Umbilical cord (tissue), 2 donors: Measurements from ENCODE around the gene GCNT1. TPM values are rescaled to one million over a fixed set of nuclear protein-coding genes. Genes with fewer than 3 reads are reported as not detected.
A peak's percentile ranks its signal among the peaks of the same experiment; 100 is the strongest.

Experiments
- DNase-seq: peaks from one replicate; pipeline ENCODE4 v3.0.0-alpha.2; 2015; ENCODE audit warnings: low spot score
- total RNA-seq: library from RNA; depleted of rRNA; stranded (reverse); fragments of >200 nt; gene quantifications from one replicate; pipeline ENCODE4 v1.2.3, GENCODE V29; 2014; ENCODE audit warnings: low replicate concordance; ENCODE audit not compliant: insufficient read depth

Gene GCNT1
- total RNA-seq, 1 donor from 2014 or later, result 36.4 TPM

DNA sequence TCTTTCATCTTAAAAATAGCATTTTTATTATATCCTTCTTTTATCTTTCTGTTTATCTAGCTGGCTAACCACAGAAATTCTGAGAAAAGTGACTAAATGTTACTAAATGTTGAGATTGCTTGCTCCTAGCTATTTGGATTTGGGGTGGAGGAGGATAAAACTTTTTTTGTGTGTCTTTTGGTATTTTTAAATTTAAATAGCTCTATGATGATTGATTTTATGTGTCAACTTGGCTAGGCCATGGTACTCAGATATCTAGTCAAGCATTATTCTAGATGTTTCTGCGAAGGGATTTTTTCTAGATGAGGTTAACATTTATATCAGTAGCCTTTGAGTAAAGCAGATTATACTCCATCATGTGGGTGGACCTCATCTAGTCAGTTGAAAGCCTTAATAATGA lies 75.0 kb downstream of the GCNT1 start:
- DNase-seq, result peak; percentile 61

DNA sequence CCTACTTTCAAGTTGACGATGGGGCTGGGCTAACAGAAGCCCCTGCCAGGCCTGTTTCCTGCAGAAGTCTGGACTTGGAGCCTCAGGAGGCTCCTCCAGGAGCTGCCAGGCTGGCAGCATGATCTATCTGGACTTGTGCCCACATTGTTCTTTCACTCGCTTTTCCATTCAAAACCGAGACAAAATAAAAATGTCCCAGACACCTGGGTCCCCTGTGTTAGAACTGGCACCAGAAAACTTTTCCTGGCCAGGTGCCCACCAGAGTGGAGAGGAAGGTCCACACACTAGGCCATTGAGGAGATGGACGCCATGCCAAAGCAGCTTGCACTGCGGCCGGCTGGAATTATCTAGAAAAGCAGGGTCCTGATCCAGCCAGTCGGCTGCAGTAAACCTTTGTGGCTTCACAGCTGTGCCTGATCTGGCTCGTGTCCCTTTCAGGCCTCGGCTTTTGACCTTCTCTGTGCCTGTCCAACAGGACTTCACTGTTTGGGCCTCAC lies 78.2 kb downstream of the GCNT1 start:
- DNase-seq, result no peak

DNA sequence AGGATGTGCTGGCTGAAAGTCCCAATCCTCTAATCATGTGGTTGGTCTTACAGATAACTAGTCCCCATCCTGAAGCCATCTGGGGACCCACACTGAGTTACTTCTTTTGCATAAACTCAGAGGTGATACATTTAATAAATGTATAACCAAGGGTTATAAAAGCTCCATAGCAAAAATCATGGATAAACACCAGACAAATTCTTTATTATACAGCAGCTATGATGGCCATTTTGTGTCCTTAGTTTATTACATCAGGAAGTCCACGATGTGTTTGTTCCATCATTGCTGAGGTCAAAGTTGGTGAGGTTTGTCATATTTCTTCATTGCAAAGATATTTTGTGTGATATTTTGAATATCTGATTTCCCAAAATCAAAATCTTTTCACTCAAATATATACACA lies 80.2 kb downstream of the GCNT1 start:
- DNase-seq, result no peak

DNA sequence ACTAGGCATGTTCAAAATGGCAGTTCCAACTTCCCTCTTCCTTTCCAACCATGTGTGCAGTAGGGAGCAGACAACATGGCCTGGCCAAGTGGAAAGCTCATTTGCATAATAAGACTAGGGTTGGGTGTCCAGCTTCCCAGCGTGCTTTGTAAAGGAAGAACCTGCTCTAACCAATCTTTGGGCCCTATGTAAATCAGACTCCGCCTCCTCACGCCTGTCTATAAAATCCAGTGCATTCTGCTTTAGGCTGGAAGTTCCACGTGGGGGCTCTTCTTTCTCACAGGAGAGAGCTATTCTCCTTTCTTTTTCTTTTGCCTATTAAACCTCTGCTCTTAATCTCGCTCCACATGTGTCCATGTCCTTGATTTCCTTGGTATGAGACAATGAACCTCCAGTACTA lies 83.4 kb downstream of the GCNT1 start:
- DNase-seq, result no peak

DNA sequence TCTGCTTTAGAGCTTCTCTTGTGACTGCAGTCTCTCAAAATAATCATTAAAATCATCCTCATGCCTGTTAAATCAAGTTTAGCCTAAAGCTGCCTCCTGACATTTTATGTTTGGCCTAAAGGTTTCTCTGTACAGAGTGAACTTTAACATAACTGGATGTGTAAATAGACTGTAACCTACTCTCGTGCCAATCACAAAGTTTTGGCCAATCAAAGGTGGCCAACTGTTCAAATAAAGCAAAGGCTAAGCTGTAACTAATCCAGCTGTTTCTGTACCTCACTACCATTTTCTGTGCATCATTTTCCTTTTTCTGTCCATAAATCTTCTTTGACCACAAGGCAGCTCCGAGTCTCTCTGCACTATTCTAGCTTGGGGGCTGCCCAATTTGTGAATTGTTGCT lies 86.2 kb downstream of the GCNT1 start:
- DNase-seq, result no peak

DNA sequence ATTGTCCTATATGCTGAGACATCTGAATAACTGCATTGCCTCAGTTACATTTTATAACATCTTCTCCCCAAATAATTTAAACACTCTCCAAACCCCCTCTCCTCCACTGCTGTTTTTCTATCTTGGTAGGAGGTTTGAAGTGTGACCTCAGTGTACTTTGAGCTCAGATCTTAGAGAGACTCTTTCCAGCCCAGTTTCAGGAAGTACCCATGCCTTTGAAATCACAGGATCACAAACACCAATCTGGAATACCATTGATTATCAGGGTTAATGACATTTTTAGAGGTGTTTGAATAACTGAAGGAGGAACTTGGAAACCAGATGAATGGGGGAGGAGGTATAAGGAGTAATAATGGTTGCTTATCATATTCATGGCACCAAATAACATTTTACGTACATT lies 93.2 kb downstream of the GCNT1 start:
- no peak for DNase-seq

DNA sequence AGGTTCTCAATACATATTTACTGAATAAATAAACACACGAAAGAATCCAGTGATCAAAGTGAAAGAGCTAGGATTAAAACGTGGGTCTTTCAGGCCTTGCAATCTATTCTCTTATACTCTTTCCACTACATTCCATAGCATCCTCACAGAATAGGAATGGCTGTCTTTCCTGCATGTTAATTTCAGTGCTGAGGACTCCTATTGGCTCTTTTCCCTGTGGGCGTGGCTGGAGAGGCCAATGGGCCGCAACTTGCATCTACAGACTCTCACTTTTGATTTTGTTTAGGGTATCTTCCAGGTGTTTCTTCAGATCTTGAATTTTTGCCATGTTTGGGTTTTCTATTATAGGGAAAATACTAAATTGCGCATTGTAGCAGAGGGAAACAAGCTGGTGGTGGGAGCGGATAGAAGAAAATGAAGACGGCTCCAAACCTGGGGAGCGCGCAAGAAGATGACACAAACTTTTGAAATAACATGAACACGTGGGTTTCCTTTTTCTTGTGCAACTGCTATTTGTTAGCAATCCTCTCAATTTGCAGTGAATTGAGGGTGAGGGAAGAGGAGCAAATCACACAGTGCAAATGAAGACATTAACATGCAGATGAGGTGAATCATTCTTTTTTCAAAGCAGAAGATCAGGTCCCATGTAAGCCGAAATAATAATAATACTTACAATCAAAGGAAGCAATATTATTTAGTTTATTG lies 93.9 kb downstream of the GCNT1 start:
- no peak for DNase-seq

GRCh38 chr9:76553680-76554079 lies 94.7 kb downstream of the GCNT1 start:
- no peak for DNase-seq

Other genes starting within 250 kb of the GCNT1 start
- gene RFK, start 64.8 kb upstream of the GCNT1 start, total RNA-seq, result 14.7 TPM